ENCODE data around the gene RHCE.

The RHCE gene

DNA sequence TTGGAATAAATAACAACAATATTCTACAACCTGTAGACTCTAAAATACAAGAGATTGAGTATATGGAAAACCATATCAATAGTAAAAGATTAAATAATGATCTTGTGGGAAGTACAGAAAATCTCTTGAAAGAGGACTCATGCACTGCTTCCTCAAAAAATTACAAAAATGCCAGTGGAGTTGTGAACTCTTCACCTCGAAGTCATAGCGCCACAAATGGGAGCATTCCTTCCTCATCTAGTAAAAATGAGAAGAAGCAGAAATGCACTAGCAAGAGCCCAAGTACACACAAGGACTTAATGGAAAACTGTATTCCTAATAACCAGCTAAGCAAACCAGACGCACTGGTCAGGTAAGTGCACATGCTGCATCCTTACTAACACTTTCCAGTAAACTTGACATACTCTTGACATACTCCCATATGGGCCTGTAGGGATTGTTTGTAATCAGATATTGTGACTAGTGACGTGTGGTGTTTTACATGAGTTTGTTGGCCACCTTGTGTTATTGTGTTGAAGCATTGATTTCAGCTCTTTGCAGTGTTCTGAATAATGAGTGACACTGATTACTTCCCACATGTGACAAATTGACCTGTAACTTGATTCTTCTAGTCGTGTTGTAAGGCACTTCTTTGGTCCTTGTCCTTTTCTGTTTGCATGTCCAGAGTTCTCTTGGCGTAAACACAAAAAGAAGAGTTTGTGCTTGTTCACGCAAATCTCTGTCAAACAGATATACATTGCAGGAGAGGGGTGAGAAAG, 38.1 kb upstream of the RHCE start:
- peaks cover 12 to 68% of the 10 kb centered on the region in 2 experiments; a peak in 2 of 3 replicates for H3K36me3 ChIP-seq (ENCODE audit: control insufficient read depth in 2 of 2, insufficient read depth in 1 of 2, low read length in 2 of 2)
- peaks cover 3% of the 10 kb centered on the region for H3K4me1 ChIP-seq (ENCODE audit: control insufficient read depth, insufficient read depth, low read length)
- no peak overlapping the region for H3K27ac ChIP-seq (ENCODE audit: extremely low read depth, low read depth, low read length)
- 0 out of 2 replicates have a peak, but pooled peaks have one; percentile 16 for TF ChIP-seq TSHZ1 (tag by site-specific recombination; IDR thresholded peaks at IDR 0.05; ENCODE audit: borderline replicate concordance)
- peak; percentile 89 for TF ChIP-seq GFI1B (tag by site-specific recombination; IDR thresholded peaks at IDR 0.05)
- TF ChIP-seq PRDM6 (tag by site-specific recombination; IDR thresholded peaks at IDR 0.05) = 0 out of 2 replicates have a peak, but pooled peaks have one; percentile 22
- no peak for TF ChIP-seq ZNF48 (tag by site-specific recombination; IDR thresholded peaks at IDR 0.05)
- TF ChIP-seq TRIM28 (IDR thresholded peaks at IDR 0.05; ENCODE audit: borderline replicate concordance, low read length) = 0 out of 2 replicates have a peak, but pooled peaks have one; percentile 19
- no peak overlapping the region for H3K4me3 ChIP-seq (ENCODE audit: low read depth, low read length)
- POLR2A ChIA-PET = no interaction called here
- CTCF ChIA-PET = no interaction called here
- H3K9me3 ChIP-seq (ENCODE audit: control insufficient read depth, insufficient read depth, low read depth, low read length) = no peaks in the 10 kb centered on the region

- POLR2A ChIA-PET = no interaction called here
- CTCF ChIA-PET = no interaction called here
- H3K9me3 ChIP-seq (ENCODE audit: control insufficient read depth, insufficient read depth, low read depth, low read length) = no peaks in the 10 kb centered on the region
- H3K4me1 ChIP-seq (ENCODE audit: control insufficient read depth, insufficient read depth, low read length) = no peaks in the 10 kb centered on the region
- peaks cover 12 to 58% of the 10 kb centered on the region in 2 experiments; a peak in 2 of 3 replicates for H3K36me3 ChIP-seq (ENCODE audit: control insufficient read depth in 2 of 2, insufficient read depth in 1 of 2, low read length in 2 of 2)
- TF ChIP-seq ZNF404 (tag by site-specific recombination; IDR thresholded peaks at IDR 0.05) = no peak
- no peak for TF ChIP-seq MEIS1 (CRISPR knock-in tag; IDR thresholded peaks at IDR 0.05; ENCODE audit: borderline replicate concordance)
- no peak for TF ChIP-seq INSM2 (tag by site-specific recombination; IDR thresholded peaks at IDR 0.05)
- no peak for TF ChIP-seq ZNF48 (tag by site-specific recombination; IDR thresholded peaks at IDR 0.05)
- no peak for TF ChIP-seq ZNF660 (tag by site-specific recombination; IDR thresholded peaks at IDR 0.05)
- no peak for TF ChIP-seq ZNF596 (tag by site-specific recombination; IDR thresholded peaks at IDR 0.05)
- H3K4me3 ChIP-seq (ENCODE audit: low read depth, low read length) = no peak overlapping the region
- H3K27ac ChIP-seq (ENCODE audit: extremely low read depth, low read depth, low read length) = no peak overlapping the region
Observed at GRCh38 chr1:25456502-25456901, 35.9 kb upstream of the RHCE start.

- H3K36me3 ChIP-seq (ENCODE audit: control insufficient read depth in 2 of 2, insufficient read depth in 1 of 2, low read length in 2 of 2) = peaks cover 9 to 41% of the 10 kb centered on the region in 2 experiments
- H3K27ac ChIP-seq (ENCODE audit: extremely low read depth, low read depth, low read length) = no peak overlapping the region
- no peaks in the 10 kb centered on the region for H3K9me3 ChIP-seq (ENCODE audit: control insufficient read depth, insufficient read depth, low read depth, low read length)
- no peak overlapping the region for H3K4me3 ChIP-seq (ENCODE audit: low read depth, low read length)
- ChIA-PET POLR2A (no interaction called here), CTCF (no interaction called here)
- no peaks in the 10 kb centered on the region for H3K4me1 ChIP-seq (ENCODE audit: control insufficient read depth, insufficient read depth, low read length)
- TF ChIP-seq TCF7L2 (IDR thresholded peaks at IDR 0.05; ENCODE audit: borderline replicate concordance, low read depth, low read length) = no peak
- no peak for TF ChIP-seq ZNF10 (tag by site-specific recombination; IDR thresholded peaks at IDR 0.05)
- TF ChIP-seq, protein P1, sequence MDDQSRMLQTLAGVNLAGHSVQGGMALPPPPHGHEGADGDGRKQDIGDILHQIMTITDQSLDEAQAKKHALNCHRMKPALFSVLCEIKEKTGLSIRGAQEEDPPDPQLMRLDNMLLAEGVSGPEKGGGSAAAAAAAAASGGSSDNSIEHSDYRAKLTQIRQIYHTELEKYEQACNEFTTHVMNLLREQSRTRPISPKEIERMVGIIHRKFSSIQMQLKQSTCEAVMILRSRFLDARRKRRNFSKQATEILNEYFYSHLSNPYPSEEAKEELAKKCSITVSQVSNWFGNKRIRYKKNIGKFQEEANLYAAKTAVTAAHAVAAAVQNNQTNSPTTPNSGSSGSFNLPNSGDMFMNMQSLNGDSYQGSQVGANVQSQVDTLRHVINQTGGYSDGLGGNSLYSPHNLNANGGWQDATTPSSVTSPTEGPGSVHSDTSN (CRISPR knock-in tag; IDR thresholded peaks at IDR 0.05) = no peak
- TF ChIP-seq ZNF121 (tag by site-specific recombination; IDR thresholded peaks at IDR 0.05) = no peak
- no peak for TF ChIP-seq ZNF292 (tag by site-specific recombination; IDR thresholded peaks at IDR 0.05; ENCODE audit: borderline replicate concordance, low read depth)
- no peak for TF ChIP-seq GFI1B (tag by site-specific recombination; IDR thresholded peaks at IDR 0.05)
- no peak for TF ChIP-seq ZNF501 (tag by site-specific recombination; IDR thresholded peaks at IDR 0.05)
- TF ChIP-seq PRDM10 (tag by site-specific recombination; IDR thresholded peaks at IDR 0.05) = no peak
- no peak for TF ChIP-seq ZNF791 (tag by site-specific recombination; IDR thresholded peaks at IDR 0.05)
- TF ChIP-seq ZNF707 (tag by site-specific recombination; IDR thresholded peaks at IDR 0.05) = no peak
Observed at GRCh38 chr1:25451908-25452307, 31.3 kb upstream of the RHCE start.

Data from HEK293 (cell line).